ENCODE data around the gene ADISSP.

DNA sequence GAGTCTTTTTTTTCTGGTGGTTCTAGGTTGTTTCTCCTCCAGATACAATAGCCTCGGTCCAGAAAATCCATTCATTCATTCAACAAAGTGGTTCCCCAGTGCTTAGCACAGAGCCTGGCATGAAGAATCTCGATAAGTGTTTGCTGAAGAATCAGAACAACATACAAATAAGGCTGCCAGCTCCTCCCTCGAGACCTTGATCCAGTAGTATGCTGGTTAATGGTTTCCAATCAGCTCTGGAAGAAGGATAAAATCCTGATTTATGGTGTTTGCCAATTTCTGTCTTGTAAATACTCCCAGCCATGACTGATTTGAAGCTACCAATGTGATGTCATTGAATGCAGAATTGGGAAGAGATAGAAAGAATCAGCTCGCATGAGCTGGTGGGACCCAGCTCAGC lies 31.8 kb downstream of the ADISSP start:
- no peak for TF ChIP-seq POLR2AphosphoS5 (IDR thresholded peaks at IDR 0.05; ENCODE audit: insufficient read depth, low read depth, low read length)
- TF ChIP-seq, protein P1, sequence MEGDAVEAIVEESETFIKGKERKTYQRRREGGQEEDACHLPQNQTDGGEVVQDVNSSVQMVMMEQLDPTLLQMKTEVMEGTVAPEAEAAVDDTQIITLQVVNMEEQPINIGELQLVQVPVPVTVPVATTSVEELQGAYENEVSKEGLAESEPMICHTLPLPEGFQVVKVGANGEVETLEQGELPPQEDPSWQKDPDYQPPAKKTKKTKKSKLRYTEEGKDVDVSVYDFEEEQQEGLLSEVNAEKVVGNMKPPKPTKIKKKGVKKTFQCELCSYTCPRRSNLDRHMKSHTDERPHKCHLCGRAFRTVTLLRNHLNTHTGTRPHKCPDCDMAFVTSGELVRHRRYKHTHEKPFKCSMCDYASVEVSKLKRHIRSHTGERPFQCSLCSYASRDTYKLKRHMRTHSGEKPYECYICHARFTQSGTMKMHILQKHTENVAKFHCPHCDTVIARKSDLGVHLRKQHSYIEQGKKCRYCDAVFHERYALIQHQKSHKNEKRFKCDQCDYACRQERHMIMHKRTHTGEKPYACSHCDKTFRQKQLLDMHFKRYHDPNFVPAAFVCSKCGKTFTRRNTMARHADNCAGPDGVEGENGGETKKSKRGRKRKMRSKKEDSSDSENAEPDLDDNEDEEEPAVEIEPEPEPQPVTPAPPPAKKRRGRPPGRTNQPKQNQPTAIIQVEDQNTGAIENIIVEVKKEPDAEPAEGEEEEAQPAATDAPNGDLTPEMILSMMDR (IDR thresholded peaks at IDR 0.05; ENCODE audit: extremely low read depth in 1 of 2, insufficient read depth in 1 of 2, low read depth in 1 of 2, low read length in 2 of 2): no peak

Data from endothelial cell of umbilical vein (primary cell).